Uterus (tissue), 2 donors: ENCODE results near the gene SLC30A2.

Experiments
- CTCF ChIP-seq, 4 experiments: fragments of 200-600 bp in 2 of 4; fragments of 450-650 bp in 2 of 4; sonication (generic) in 2 of 4; IDR thresholded peaks; one replicate each; pipeline ENCODE4 v1.5.1; 2016 to 2019; ENCODE audit warnings: antibody characterized with exemption in 4 of 4, mild to moderate bottlenecking in 2 of 4, moderate library complexity in 1 of 4
- POLR2A ChIP-seq, 2 donors: fragments of 450-650 bp; IDR thresholded peaks; one replicate each; pipeline ENCODE4 v1.6.1; 2016; ENCODE audit warnings: antibody characterized with exemption in 2 of 2, mild to moderate bottlenecking in 1 of 2, moderate library complexity in 1 of 2

- TF ChIP-seq CTCF (IDR thresholded peaks at IDR 0.05): no peak
- no peak for TF ChIP-seq POLR2A (IDR thresholded peaks at IDR 0.05)
Measured at GRCh38 chr1:26081267-26082019, 35.5 kb upstream of the SLC30A2 start.
